ENCODE results near the gene N4BP3.
A peak's percentile ranks its signal among the peaks of the same experiment; 100 is the strongest.

Gene N4BP3

DNA sequence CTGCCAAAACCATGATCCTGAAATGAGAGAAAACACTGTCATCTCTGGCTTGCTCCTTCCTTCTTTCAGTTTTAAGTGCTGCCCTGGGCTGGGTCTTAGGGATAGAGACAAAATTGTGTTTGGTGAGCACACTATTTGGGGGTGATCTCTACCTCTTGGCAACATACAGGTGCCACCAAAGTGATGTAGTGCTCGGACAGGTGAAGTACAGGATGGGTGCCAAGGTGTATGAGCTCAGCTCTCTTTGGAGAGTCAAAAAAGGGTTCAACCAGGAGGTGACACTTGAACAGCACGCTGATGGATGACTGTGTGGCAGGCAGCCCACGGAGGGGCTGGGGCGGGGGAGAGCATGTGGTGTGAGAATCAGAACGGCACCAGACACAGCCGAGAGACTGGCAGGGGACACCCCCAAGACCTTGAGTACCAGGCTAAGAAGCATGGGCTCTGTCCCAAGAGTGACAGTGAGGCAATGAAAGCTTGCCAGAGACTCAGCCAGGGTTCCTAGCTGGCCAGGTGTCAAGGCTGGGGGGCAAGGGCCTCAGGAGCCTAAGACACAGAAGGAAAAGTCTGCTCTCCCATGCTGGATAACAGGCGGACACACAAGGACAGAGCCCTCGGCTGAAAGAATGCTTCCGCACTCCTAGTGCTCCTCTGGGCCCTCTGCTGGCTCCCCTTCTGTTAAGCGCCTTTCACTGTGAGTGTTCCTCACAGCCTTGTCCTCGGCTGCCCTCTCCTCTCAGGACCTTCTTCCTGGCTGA is 37.8 kb downstream of the N4BP3 start:
- DNase-seq: no peak

DNA sequence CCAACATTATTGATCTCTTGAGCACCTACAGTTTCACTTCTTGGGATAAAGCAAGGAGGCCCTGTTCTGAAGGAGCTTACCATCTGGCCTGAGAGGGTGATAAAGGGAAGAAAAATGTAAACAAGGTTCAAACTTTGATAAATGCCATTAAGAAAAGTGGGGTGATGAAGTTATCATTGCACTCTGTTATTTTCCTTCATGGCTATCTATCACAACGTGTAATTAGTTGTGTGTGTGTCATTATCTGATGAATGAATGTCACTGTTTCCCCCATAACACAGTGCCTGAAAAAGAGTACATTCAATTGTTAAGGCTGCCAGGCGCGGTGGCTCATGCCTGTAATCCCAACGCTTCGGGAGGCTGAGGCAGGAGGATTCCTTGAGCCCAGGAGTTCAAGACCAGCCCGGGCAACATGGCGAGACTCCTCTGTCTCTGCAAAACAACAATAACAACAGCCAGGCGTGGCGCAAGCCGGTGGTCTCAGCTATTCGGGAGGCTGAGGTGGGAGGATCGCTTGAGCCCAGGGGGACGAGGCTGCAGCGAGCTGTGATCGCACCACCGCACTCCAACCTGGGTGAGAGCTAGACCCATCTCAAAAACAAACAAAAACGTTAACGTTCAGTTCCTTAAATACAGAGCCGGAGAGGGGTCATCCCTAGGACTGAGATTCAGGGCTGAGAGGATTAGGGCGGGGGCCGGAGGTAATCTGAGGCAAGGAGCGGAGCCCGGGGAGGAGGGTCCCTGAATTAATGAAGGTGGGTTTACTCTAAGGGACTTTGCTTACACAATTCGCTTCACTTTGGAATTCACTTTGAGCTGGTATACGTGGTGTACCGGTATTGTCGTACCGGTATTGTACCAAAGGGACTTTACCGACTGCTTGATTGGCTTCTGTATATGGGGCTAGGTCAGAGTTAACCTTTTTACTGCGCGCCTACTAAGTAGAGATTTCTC is 39.4 kb downstream of the N4BP3 start:
- no peak for DNase-seq

DNA sequence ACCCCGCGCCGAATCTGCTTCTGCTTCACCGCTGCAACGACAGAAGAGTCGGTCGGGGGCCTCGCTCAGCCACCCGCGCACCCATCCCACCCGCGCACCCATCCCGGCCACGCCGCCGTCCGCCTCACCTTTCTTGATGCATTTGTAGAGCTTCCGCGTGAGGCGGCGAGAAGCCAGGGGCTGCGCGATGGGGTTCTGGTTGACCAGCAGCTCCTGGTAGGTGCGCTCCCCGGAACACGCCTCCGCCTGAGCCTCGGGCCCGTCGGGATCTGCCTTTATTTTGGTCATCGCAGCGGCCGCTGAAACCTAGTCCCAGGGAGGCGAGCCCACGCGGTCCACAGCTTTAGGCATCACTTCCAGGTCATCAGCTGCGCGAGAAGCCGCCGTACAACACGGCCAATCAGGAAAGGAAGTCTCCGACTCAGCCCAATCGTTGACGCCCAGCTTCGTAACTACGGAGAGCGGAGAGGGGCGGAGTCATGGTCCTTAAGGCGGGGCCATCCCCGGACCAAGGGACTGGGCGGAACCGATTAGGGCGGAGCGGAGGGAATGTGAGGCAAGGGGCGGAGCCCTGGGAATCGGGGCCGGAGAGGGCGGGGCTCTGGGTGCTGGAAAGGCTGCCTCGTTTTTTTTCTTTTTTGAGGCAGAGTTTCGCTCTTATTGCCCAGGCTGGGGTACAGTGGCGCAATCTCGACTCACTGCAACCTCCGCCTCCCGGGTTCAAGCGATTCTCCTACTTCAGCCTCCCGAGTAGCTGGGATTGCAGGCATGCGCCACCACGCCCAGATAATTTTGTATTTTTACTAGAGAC is 40.4 kb downstream of the N4BP3 start, which contains the start of gene NHP2:
Gene NHP2, minus strand, starts transcription at position 356 of the 811 bp plus-strand sequence. Its CDS starts 68 bp downstream, at position 288.
- peak; percentile 98 for DNase-seq

DNA sequence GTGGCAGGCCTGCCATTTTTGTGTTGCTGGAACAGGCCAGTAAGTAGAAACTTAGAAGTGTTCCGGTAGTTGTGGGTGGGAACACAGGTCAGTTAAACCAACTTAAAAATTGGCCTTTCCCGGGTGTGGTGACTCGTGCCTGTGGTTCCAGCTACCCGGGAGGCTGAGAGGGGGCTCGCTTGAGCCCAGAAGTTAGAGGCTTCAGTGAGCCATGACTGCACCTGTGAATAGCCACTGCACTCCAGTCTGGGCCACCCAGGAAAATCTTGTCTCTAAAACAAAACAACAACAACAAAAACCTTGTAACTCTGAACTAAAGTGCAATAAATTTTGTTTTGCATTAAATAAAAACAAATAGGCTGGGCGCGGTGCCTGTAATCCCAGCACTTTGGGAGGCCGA is 41.7 kb downstream of the N4BP3 start:
- no peak for DNase-seq

DNA sequence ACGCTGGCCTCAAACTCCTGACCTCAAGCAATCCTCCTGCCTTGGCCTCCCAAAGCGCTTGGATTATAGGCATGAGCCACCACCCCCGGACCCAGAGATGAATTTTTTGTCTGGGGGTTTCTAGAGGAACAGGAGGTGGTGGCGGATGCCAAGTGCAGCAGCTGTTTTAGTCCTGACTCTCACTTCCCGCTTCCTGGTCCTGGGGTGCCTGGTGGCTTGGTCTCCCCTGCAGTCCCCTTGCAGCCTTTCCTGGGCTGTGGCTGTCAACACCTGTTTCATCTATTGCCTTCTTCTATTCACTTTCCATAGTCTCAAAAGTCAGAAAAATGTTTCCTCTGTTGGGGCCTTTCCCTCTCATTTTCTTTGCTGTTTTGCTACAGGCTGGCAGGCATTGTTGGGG is 46.8 kb downstream of the N4BP3 start:
- no peak for DNase-seq

DNA sequence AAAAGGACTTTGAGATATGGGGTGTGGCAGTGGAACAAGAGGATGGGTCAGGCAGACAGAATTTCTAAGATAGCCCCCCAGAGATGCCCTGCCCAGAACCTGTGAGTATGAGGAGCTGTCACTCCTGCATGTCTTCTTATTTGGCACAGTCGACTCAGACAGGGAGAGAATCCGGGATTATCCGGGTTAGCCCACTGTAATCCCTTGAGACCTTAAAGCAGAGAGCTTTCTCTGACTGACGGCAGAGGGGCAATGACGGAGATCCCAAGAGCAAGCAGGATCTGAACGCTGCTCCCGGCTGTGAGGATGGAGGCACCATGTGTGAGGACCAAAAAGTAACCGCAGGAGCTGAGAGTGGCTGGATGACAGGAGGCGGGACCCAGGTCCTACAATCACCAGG is 49.1 kb downstream of the N4BP3 start:
- no peak for DNase-seq

DNA sequence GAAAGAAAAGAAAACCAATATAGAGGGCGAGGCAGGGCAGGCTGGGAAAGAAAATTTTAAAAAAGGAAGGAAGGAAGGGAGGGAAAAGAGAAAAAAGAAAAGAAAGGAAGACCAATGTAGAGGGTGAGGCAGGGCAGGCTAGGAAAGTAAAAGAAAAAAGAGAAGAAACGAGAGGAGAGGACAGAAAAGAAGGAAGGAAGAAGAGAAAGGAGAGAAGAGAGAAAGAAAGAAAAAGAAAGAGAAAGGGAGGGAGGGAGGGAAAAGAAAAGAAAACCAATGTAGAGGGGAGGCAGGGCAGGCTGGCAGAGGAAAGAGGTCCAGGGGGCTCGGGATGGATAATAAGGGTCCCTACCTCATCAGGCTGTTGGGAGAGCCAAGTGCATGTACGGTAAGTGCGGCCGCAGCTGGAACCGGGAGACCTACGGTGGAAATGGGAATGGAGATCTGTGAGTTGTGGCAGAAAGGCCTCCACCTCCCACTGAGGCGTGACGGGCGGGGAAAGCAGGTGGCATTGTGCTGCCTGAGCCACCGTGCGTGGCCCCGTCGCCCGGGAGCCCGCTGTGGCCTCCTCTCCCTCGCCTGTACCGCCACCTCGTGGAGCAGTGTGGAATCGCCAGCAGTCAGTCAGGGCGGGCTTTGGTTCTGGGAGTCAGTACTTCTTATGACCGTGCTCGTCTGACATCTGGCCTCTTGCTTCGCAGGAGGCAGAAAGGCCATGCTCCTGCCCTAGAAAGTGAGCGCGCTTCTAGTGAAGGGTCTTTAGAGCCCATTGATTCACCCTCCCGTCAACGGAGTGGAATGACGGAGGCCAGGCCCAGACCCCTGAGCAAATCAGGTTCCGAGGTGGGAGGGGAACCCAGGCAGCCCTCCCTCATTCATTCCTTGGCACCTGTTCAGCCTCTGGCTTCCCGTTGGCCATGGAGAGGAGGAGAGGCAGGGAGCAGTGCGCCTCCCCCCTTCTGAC is 50.7 kb downstream of the N4BP3 start:
- DNase-seq: peak; percentile 39

DNA sequence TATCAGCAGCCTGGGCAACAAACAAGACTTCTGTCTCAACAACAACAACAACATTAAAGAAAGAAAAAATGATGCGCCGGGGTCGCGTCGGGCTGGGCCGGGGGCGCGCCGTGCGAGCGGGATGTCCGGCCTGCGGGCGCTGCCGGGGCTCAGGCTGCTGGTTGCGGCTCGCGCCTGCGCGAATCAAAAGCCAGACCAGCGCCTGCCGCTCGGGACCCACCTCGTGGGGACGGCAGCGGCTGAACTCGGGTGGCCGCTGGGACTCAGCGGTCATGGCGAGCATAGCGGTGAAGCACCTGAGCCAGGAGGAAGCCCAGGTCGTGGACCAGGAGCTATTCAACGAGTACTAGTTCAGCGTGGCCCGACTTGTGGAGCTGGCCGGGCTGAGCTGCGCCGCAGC is 52.2 kb downstream of the N4BP3 start:
- DNase-seq: no peak

DNA sequence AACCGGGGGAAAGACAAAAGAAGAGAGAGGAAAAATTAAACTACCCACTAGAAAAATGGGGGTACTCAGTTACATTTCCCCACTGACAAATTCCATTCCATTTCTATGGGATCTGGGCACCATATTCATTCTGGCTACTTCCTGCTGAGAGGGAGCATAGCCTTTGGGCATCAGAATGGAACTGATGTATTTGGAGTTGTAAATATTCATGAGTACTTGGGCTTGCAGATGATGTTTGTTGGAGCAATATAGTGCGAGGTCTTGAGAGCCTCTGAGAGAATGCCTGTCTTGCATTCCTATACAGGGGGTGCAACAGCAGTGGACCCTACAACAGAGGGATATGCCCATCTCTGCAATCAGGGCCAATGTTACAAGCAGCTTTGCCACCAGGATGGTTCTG is 57.1 kb downstream of the N4BP3 start:
- no peak for DNase-seq

DNA sequence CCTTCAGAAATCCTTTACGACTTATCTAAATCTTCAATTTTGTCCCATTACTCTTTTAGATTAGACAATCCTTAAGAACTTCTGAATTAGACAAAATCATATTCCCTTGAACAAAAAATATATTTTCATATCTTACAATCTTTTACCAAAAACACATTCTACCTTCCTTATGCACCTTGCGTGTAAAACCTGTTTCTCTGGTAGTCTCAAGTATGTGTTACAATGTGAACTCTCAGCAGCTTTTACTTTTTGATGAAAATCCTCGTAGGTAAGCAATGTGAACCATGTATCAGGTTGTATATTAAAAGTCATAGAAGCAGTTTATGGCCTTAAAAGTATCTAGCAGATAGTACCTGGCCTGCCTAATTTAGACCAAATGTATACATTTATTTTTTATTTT is 61.1 kb downstream of the N4BP3 start:
- DNase-seq: no peak

Measured in kidney glomerular epithelial cell (primary cell).